ENCODE measurements around the gene FAM185A.

The FAM185A gene

DNA sequence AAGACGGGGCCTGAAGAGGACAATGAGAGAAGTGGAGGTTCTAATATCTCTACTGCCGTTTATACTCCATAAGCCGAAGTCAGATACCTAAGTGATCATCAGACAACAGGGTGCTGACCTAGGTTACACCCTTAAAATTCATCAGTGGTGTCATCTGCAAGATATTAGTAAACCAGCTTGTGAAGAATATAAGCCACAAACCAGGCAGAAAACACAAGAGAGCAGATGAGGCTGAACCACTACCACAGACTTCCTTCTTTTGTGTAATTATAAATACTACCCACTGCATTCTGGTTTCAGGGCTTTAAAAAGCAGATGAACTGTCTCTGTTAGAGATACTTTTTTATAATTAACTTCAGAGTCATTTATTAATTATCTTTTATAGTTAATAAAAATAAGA, 95.1 kb downstream of the FAM185A start:
- TF ChIP-seq, protein P1, sequence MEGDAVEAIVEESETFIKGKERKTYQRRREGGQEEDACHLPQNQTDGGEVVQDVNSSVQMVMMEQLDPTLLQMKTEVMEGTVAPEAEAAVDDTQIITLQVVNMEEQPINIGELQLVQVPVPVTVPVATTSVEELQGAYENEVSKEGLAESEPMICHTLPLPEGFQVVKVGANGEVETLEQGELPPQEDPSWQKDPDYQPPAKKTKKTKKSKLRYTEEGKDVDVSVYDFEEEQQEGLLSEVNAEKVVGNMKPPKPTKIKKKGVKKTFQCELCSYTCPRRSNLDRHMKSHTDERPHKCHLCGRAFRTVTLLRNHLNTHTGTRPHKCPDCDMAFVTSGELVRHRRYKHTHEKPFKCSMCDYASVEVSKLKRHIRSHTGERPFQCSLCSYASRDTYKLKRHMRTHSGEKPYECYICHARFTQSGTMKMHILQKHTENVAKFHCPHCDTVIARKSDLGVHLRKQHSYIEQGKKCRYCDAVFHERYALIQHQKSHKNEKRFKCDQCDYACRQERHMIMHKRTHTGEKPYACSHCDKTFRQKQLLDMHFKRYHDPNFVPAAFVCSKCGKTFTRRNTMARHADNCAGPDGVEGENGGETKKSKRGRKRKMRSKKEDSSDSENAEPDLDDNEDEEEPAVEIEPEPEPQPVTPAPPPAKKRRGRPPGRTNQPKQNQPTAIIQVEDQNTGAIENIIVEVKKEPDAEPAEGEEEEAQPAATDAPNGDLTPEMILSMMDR (IDR thresholded peaks at IDR 0.05; ENCODE audit: low read depth, low read length): no peak
- DNase-seq (ENCODE audit: extremely low read depth, low read depth): no peak

DNA sequence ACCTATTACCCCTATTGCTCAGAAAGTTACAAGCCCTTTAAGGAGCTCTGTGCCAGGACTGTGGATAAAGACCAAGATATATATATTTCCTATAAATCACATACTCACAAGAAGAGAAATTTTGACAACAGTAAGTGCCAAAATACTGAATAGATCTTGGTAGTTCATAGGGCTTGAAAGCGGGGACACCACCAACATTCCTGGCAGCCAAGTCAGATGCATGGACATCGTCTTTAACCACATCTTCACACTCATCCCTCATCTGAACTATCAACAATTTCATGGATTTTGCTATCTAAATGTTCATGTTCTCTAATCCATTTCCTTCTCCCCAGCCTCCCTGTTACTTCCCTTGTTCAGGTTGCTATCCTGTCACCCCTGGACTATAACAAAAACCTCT, 96.5 kb downstream of the FAM185A start:
- no peak for DNase-seq (ENCODE audit: extremely low read depth, low read depth)
- TF ChIP-seq, protein P1 (IDR thresholded peaks at IDR 0.05; ENCODE audit: low read depth, low read length): no peak

DNA sequence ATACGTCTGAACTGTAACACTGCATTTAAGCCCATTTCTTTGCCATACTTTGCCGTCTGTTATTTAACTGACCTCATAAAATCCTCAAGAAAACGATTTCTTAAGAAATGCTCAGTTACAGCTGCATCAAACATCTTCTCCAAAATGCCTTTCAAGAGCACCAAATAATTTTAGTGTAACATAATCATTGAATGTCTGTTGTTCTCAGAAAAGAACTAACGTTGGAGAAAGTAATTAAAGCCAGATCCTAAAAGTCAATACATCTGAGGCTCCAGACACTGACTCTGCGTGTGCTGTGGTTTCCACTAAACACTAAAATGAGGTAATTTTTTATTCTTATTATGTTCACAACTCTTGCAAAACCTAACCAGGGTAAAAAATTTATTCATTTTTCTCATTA, 100.3 kb downstream of the FAM185A start:
- DNase-seq (ENCODE audit: extremely low read depth, low read depth): peak; percentile 63
- TF ChIP-seq, protein P1 (IDR thresholded peaks at IDR 0.05; ENCODE audit: low read depth, low read length): no peak

DNA sequence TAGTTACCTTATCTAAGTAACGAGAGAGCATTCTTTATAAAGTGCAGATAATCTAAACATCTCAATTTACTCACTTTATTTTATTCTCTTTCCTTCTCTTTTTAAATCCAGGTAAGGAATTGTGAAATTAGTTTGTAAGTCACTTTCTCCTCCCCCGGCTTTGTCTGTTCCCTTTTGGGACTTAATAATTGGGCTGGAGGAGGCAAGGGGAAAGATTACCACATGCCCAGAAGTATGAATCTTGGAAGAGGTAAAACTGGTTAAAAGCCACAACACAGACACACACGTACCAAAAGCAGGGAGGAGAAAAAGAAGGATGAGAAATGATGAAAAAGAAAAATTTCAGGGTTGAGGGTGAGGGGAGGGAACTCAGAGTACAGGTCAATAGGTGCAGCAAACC, 100.7 kb downstream of the FAM185A start:
- TF ChIP-seq, protein P1 (IDR thresholded peaks at IDR 0.05; ENCODE audit: low read depth, low read length): no peak
- no peak for DNase-seq (ENCODE audit: extremely low read depth, low read depth)

DNA sequence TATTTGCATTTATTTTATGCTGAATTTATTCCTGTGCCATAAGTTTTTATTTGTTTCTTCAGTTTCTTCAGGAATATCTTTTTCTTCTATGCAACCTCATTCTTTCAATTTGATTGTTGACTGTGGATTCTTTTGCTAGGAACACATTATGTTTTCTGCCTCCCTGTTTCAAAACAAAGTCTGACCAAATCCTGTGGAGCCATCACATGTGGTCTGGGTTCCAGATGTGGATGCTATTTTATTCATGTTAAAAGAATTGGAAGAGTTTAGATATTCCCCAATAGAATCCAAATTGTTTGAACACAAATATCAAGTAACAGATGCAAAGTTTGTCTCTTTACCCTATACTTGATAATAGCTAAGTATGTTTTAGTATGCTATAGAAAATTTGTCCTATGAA, 107.2 kb downstream of the FAM185A start:
- DNase-seq (ENCODE audit: extremely low read depth, low read depth): no peak
- TF ChIP-seq, protein P1 (IDR thresholded peaks at IDR 0.05; ENCODE audit: low read depth, low read length): no peak
